CD4-positive, alpha-beta T cell treated with Interleukin-10 for 1 hour (primary cell): ENCODE results near the gene CRYBB1.

Experiments
- DNase-seq: peaks from one replicate; pipeline ENCODE4 v3.0.0-alpha.2; 2020

Gene CRYBB1

DNA sequence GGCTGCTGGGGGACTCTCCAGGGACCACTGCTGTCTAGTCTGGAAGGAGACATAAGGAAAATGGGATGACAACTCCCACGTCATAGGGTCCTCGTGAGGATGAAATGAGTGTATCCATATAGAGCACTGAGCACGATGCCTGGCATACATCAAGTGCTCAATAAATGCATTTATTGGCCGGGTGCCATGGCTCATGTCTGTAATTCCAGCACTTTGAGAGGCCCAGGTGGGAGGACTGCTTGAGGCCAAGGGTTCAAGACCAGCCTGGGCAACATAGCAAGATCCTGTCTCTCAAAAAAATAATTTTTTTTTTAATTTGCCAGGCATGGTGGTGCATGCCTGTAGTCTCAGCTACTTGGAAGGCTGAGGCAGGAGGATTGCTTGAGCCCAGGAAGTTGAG is 15.7 kb downstream of the CRYBB1 start:
- DNase-seq = no peak

DNA sequence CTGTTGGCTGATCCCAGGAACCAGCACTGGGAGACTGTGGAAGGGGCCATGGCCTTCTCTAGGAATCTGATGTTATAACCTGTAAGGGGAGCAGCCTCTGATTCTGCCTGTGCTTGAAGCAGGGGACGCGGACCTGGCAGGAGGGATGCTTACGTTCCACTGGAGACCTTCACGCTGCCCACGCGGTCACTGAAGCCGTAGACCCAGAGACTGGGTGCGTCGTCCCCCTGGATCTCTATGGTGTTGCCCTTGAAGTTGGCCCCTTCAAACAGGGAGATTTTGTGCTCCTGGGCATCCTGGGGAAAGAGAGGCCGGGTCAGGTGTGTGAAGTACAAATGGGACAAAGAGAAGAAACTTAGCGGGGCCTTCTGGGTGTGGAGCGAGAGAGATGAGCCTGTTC is 16.1 kb downstream of the CRYBB1 start:
- DNase-seq = no peak

DNA sequence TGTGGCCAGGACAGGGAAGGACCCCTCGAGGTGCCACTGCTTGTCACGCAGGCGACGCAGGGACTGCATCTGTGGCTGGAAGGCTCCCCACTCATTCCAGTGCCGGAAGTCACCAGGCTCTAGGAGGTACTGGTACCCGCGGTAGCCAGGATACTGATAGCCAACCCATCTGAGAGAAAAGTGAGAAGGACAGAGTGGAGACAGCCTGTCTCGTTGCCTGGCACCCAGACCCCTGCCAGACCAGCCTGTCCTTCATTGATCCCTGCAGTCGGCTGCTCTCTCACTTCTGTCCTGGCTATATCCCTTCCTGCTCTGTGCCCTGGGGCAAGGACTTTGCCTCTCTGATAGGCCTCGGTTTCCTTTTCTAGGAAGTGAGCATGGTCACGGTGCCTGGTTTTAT is 18.3 kb downstream of the CRYBB1 start:
- no peak for DNase-seq

DNA sequence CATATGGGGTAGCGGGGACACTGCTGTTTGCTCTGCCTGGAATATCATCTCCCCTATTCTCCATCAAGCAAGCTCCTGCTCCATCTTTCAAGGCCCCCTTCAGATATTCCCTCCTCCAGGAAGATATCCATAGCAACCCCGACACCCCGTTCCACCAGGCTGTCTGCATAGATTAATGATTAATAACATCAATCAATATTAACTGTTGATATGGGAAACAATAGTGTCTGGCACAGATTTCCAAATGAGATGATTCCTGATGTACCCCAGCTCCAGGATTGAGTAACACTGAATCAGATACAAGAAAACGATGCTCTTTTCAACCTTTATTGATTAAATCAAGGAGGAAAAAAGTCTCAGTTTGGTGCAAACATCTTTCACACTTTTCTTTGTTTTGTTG is 20.3 kb downstream of the CRYBB1 start:
- DNase-seq = no peak

DNA sequence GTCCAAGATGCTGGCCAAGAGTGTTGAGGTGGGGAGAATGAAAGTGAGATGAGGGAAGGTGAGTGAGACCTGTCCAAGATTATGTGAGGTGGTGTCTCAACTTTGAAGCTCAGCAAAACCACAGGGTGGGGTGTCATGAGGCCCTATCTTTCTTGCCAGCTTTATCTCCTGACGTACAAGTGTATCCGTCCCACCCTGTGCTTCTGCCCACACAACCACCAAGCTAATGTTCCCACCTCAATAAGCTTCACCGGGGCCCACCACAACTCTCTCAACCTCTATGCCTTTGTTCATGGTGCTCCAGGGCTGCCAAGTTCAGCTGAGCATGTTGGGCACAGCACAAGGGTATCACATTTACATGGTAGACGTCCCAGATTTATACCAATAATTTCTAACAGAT is 20.8 kb downstream of the CRYBB1 start:
- DNase-seq = peak; percentile 35

DNA sequence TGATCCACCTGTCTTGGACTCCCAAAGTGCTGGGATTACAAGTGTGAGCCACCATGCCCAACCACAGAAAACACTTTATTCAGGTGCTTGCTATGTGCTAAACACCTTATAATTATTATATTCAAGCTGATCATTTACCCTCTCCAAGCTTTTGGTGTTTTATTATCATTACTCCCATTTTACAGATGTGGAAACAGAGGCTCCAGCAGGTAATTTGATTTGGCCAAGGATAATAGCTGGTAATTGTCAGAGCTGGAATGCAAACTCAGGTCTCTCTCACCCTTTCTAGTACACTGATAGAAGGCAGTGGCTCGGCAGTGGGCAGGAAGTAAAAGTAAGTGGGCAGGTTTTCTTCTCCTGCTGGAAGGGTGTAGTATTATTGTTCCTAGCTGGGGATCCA is 24.1 kb downstream of the CRYBB1 start:
- DNase-seq = no peak

DNA sequence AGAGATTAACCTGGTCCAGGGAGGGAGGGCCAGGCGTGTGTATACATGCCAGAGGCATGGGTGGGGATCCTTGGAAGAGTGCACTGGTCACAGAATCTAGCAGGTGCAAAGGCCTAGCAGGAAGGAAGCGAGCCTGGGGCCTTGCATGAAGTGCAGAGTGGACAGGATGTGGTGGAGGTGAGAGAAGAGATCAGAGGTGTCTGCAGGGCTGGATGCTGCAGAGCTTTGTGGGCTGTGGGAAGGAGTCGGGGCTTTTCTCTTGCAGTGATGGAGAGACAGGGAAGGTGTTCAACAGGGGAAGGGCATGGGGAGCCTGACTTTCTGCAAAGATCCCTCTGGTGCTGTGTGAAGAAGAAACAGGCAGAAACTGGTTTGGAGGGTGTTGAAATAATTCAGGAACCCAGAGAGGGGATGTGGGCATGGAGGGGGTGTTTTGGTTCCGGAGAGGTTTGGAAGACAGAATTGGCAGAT is 25.4 kb downstream of the CRYBB1 start:
- peak; percentile 64 for DNase-seq

DNA sequence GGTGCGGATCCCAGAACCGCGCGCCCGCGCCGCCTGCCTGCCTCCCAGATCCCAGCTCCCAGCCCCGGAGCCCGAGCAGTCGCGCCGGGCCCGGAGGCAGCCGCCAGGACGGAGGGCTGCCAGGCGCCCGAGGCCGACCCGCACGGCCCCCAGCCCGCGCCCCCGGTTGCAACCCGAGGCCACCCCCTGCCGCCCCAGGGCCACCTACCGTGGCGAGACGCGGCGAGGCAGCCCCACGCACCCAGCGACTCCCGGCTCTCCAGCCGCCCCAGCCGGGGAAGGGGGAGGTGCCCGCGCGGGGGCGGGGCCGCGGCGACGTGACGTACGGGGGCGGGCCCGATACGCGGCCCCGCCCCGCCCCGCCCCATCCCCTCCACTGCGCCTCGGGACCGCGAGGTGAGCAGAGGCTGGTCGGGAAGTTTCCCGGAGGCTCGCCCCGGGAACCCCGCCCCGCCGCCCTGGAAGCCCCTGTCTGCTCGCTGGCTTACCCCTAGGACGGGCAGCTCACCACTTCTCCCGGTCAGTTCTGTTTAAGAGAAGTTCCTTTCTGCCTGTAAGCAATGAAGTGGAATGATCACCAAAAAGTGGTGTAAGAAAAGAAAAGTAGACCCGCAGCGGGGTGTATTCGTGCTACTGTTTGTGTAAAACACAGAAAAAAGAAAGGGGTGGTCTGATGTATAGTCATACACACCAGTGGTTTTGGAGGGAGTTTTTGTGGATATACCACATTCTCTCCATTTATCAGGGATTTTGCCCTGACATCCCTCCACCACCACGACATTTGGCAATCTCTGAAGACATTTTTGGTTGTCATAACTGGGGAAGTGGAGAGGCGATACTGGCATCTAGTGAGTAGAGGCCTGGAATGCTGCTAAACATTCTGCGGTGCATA is 27.7 kb downstream of the CRYBB1 start, which contains the start of gene TPST2:
Gene TPST2, minus strand, starts transcription at position 288 of the 892 bp plus-strand sequence. CDS start 48,502 bp downstream, outside the sequence.
- DNase-seq = peak; percentile 82

DNA sequence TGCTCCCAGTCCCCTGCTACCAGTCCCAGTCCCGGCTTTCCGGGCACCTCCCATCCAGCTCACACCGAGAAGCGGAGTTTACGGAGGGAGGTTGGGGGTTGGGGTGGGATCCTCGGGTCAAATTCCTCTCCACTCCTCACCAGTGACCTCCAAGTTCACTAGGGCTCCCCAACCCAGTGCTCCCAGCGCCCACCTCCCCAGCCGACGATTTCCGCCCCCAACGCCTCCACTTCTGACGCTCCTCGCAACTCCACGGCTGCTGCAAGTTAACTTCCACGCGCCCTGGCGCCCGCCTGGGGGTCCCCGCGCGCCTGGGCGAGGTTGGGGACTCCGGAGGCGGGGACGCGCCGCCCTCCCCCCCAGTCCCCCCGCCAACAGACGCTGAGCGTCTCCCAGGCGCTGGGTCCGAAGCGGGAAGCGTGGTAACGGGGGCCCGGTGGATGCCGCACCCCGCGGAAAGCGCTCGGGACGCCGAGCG is 28.4 kb downstream of the CRYBB1 start:
- DNase-seq = peak; percentile 31

DNA sequence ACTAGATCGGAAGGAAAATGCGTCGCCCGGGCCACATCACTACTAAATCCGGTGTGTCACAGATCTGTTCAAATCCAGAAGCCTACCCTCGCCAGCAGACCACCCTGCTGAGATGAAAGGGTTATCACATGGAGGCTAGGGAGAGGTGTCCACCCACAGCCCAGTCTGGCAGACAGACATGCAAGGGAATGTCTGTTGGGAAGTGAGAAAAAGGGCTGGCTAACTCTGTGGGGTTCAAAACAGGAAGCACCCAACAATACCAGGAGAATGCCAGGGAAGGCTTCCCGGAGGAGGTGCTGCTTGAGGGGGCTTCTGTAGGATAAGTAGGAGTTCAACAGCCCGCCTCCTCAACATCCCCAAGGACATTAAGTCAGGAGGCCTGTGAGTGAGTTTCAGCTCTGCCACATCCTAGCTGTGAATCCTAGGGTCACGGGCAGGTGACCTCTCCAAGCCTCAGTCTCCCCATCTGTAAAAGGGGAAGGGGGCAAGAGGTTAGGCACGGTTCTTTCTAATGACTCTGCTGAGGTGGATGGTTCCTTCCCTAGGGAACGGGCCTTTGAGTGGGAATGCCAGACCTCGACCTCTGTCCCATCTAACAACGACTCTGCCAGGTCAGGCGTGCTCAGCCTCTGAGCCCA is 29.0 kb downstream of the CRYBB1 start:
- no peak for DNase-seq

DNA sequence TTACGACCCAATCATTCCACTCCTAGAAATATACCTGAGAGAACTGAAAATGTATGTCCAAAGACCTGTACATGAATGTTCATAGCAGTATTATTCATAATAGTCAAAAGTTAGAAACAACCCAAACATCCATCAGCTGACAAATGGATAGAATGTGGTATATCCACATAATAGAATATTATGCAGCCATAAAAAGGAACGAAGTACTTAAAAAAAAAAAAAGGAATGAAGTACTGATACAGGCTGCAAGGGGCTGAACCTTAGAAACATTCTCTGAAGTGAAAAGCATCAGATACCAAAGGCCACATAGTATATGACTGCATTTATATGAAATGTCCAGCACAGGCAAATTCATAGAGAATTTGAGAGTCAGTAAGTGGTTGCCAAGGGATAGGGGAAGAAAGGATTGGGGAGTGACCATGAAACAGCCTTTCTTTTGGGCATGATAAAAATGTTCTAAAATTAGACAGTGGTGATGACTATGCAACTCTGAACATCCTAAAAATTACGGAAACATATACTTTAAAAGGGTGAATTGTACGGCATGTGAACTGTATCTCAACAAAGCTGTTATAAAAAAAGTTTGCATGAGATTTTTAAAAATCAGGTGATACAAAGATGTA is 29.7 kb downstream of the CRYBB1 start:
- DNase-seq = peak; percentile 23

DNA sequence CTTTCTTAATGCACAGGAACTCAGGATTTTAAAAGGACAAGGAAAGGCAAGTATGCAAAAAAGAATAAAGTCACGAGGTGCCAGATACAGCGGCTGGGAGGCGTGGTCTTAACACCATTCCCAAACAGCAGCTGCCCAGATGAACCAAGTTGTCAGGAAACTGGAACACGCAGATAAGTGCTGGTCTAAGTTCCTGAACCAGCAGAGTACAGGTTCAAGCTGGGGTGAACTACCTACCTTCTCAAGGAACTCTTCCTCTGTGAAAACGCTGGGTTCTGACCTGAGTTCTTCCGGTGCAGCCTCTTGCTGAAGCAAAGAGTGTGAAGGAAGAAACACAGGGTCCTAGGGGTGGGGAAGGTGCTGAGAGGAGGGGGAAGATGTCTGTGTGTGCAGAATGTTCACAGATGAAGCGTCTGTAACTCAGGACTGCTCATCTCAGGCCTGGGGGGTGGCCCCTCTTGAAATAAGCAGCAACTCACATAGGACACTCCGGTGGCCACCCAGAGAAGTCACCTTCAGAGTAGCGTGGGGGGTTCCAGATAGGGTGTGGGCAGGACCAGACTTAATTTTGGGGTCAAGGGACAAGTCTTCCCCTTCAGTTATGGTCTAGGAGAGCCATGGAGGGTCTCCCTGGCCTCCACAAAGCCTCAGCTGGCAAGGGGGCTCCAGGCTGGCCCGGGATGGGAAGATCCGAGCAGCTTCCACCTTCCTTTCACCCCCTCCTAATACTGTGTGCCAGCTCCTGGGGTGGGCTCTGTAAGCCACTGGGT is 31.1 kb downstream of the CRYBB1 start:
- peak; percentile 27 for DNase-seq

DNA sequence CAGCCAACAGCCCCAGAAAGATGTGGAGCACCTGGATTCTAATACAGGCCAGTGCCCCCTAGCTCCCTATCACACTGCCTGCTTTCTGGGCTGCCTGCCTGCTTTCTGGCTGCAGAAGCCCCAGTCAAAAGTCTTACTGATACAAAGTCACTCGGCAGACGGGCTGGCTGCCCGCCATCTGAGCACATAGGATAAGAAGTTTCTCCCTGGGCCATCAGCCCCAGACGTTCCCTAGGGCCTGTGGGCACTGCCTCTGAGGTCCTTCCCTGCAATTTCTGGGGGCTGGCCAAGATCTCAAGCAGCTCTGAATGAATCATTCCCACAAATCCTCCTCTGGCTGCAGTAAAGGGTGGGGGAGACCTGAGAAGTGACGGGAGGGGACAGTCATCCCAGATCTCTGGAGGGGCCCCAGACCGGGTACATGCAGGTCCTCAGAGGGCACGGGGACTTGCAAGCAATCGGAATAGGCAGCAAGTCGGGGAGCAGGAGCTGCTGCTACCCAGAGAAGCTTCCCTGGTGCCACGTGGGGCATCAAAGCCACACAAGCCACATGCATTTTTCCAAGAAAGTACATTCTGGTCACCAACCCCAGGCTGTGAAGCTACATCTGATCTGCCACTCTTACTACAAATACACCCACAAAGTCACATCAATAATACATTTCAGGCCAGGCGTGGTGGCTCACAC is 32.6 kb downstream of the CRYBB1 start:
- DNase-seq = no peak

DNA sequence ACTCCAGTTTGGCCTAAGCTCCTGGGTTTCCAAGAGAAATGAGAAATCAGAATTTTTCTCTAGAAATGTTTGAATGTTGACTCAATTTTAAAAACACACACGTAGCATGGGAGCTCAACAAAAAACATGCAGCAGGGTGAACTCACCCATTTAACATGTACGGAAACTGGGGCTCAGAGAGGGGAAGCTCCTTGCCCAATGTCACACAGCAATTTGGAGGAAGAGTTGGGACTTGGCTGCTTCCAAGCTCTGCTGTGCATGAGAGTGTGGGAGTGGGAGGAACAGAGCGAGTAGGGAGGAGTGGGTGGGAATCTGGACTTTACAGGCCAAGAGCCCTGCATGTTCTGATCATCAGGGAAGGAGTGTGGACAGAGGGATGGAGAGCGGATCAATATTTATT is 33.8 kb downstream of the CRYBB1 start:
- DNase-seq = no peak

DNA sequence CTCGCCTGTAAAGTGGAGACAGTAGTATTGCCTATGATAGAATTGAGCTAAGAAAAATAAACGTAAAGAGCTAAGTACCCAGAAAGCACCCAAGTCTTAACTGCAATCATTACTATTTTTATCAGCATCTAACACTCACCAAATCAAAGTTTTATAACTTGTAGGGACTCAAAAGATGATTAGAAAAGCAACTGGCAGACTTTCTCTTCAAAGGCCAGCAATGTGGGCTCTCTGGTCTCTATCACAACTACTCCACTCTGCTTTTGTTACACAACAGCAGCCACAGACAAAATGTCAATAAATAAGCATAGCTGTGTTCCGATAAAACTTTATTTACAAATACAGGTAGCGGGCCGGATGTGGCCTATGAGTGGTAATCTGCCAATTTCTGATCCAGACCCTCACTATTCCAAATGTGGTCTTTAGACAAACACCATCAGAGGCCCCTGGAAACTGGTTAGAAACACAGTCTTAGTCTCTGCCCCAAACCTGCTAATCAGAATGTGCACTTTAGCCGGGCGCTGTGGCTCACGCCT is 36.1 kb downstream of the CRYBB1 start:
- no peak for DNase-seq

DNA sequence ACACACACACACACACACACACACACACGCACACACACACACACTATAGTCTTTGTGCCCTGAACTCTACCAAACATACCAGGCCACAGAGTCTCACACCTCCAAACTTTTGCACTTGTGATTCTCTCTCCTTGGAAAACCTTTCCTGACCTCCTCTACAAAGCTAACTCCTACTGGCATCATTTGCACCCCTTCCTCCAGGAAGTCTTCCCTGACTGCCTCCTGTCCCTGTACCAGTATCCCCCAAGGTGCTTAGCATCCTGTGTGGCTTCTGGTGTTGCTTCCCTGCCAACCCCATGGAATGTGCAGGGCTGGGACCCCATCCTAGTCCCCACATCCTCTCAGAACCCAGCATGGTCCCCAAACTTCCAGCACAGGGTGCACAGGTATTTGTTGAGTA is 36.8 kb downstream of the CRYBB1 start:
- DNase-seq = no peak

DNA sequence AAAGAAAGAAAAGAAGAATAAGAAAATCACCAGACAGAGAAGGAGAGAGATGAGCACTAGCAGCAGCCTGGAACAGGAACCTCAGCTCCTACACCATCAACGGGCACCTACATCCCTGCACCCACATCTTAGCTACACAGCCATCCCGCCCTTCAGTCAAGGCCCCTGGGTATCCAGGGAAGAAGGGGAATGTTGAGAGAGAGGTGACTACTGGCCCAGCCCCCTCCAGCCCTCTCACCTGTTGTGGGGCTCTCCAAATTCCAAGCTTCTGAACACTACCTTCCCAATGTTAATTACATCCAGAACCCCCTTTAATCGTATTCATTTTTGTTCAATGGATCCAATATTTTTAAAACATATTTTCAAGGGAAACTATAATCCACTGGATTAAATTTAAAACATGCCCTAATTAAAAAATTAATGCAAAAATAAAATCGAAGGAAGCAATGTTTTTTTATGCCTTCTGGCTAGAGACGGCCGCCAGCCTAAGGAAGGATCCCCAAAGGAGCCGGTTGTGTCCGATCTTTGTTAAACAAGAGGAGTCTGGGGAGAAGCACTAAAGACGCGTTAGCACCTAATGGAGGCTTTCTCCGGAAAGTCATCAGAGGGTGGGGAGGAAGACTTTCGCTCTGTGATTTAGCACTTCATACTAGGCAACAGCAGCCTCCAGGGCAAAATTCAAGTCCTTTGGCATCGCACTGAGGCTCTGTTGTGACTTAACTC is 37.4 kb downstream of the CRYBB1 start:
- no peak for DNase-seq

DNA sequence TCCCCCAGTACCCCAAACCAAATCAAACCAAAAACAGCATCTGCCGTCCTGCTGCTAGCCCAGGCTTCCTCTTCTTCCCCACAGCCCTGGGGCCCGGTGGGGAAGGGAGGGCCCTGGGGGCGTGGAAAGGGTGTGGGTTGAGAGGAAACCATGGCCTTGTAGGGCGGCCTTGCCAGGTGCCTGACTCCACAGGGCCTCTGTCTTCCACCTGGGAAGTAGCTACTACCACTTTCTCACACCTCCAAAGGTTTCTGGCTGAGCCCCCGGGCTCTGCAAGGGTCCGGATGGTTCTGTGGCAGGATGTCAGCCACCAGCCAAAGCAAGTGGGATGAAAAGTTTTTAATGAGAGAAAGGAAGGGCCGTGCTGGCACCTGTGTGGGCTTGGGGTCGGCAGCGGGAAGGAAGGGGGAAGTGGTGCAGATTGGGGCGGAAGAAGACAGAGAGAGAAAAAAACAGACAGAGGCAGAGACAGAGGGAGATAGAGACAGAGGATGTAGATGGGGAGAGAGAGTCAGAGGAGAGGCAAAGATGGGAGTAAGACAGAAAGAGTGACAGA is 38.4 kb downstream of the CRYBB1 start:
- DNase-seq = peak; percentile 56

DNA sequence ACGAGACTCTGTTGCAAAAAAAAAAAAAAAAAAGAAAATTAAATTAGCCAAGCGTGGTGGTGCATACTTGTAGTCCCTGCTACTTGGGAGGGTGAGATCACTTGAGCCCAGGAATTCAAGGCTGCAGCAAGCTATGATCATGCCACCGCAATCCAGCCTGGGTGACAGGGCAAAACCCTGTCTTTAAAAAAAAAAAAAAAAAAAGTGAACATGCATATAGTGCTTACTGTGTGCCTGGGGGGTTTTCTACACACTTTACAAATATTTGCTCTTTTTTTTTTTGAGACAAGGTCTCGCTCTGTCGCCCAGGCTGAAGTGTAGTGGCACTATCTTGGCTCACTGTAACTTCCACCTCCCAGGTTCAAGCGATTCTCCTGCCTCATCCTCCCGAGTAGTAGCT is 40.7 kb downstream of the CRYBB1 start:
- DNase-seq = no peak

DNA sequence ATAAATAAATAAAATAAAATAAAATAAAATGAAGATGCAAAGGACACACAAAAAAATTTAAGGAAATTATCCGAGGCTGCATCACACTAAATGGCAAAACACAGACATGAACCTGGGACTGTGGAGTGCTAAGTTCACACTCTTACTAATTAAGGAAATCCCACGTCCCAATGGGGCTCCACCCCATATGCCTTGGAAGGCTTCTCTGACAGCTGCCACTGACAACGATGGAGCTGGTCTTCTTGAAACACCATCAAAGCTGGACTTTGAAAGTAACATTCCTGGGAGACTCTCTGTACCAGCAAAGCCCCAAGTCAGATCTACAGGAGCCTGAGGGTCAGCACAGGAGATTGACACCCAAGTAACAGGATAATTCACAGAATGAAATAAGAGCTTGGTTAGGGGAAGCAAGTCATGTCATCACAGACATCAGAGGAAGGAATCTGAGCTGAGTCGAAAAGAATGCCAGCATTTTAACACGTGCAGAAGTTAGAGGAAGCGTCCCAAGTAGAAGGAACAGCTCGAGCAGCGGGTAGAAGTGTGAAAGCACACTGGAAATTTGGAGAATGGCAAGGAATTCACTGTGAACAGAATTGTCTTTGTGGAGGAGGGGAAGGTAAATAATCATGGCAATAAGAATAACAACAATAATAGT is 41.7 kb downstream of the CRYBB1 start:
- no peak for DNase-seq
